Keratinocyte (primary cell): ENCODE data around the gene MGLL.

ENCODE experiments used
- EZH2 ChIP-seq: IDR thresholded peaks from one replicate; pipeline ENCODE4 v1.6.1; 2012; ENCODE audit warnings: inconsistent platforms, mild to moderate bottlenecking, low read length, moderate library complexity
- TF ChIP-seq, protein P1 (sequence below), 3 experiments: IDR thresholded peaks in 1 of 3; conservative IDR thresholded peaks in 1 of 3; optimal IDR thresholded peaks in 1 of 3; 2 replicates in 2 of 3; 3 replicates in 1 of 3; pipeline versions ENCODE3 to v1.5.1; 2011; ENCODE audit warnings: low read length in 3 of 3, mild to moderate bottlenecking in 3 of 3, moderate library complexity in 2 of 3, control low read depth in 1 of 3, inconsistent platforms in 1 of 3; ENCODE audit not compliant: insufficient read depth in 2 of 3; ENCODE audit errors: extremely low read depth in 1 of 3

DNA sequence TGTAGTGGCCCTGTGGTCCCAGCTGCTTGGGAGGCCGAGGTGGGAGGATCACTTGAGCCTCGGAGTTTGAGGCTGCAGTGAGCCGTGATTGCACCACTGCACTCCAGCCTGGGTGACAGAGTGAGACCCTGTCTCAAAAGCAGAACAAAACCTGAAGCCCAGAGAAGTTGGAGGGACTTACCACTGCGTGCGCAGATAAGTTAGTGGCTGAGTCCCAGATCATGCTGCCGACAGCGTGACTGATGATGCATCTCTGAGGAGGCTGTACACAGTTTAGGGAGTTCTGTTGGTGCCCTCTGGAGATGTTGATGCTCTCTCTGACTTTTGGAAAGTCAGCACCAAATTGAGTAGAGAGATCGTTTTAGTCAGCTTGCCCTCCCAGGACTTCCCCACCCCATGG, 165.4 kb downstream of the MGLL start:
- TF ChIP-seq EZH2 = no peak
- TF ChIP-seq, protein P1, sequence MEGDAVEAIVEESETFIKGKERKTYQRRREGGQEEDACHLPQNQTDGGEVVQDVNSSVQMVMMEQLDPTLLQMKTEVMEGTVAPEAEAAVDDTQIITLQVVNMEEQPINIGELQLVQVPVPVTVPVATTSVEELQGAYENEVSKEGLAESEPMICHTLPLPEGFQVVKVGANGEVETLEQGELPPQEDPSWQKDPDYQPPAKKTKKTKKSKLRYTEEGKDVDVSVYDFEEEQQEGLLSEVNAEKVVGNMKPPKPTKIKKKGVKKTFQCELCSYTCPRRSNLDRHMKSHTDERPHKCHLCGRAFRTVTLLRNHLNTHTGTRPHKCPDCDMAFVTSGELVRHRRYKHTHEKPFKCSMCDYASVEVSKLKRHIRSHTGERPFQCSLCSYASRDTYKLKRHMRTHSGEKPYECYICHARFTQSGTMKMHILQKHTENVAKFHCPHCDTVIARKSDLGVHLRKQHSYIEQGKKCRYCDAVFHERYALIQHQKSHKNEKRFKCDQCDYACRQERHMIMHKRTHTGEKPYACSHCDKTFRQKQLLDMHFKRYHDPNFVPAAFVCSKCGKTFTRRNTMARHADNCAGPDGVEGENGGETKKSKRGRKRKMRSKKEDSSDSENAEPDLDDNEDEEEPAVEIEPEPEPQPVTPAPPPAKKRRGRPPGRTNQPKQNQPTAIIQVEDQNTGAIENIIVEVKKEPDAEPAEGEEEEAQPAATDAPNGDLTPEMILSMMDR (optimal IDR thresholded peaks at IDR 0.05 in 1 of 3, IDR thresholded peaks at IDR 0.05 in 1 of 3, conservative IDR thresholded peaks at IDR 0.05 in 1 of 3; ENCODE audit: extremely low read depth in 1 of 3, insufficient read depth in 2 of 3, low read length in 3 of 3) = no peak
